Stimulated activated naive CD4-positive, alpha-beta T cell (primary cell): ENCODE results near the gene FSTL3.
"Not testable (repeated sequence)": the region's sequence is repeated elsewhere in the genome, so short reads cannot be mapped to it uniquely, and the experiment has no call there.

Experiments
- DNase-seq, 6 experiments: peaks; one replicate each; lab custom pipeline; 2025; lab: John Stamatoyannopoulos, UW

Gene FSTL3

GRCh38 chr19:682678-683320 is 6.6 kb downstream of the FSTL3 start:
- no peak for DNase-seq

- DNase-seq: no peak
These were observed 9.3 kb downstream of the FSTL3 start for GRCh38 chr19:685454-685931.

- DNase-seq: no peak
These were observed 10.6 kb downstream of the FSTL3 start for GRCh38 chr19:686589-687297.

GRCh38 chr19:687569-688166 is 11.5 kb downstream of the FSTL3 start:
- DNase-seq: no peak

GRCh38 chr19:688214-688613 is 12.0 kb downstream of the FSTL3 start:
- DNase-seq: no peak

- DNase-seq: no peak
These were observed 12.8 kb downstream of the FSTL3 start for GRCh38 chr19:688992-689391.

- no peak for DNase-seq
These were observed 14.0 kb downstream of the FSTL3 start for GRCh38 chr19:690203-690602.

- DNase-seq: no peak
These were observed 18.5 kb downstream of the FSTL3 start for GRCh38 chr19:694481-695351.

GRCh38 chr19:695352-695949 is 19.3 kb downstream of the FSTL3 start, which contains the start of gene PRSS57:
Gene PRSS57 (minus strand): TSS chr19:695452. CDS start chr19:695430, 22 bp downstream.
- DNase-seq: no peak

- not testable (repeated sequence) for DNase-seq
These were observed 22.3 kb downstream of the FSTL3 start for GRCh38 chr19:698529-698928.

GRCh38 chr19:699885-700284 is 23.7 kb downstream of the FSTL3 start:
- not testable (repeated sequence) for DNase-seq

GRCh38 chr19:702847-703246 is 26.7 kb downstream of the FSTL3 start:
- not testable (repeated sequence) for DNase-seq

- DNase-seq: no peak
These were observed 27.1 kb downstream of the FSTL3 start for GRCh38 chr19:703329-703650.

GRCh38 chr19:703651-704446 is 27.7 kb downstream of the FSTL3 start:
- peak; percentile 29 to 83 (median 66) for DNase-seq

GRCh38 chr19:704447-704741 is 28.2 kb downstream of the FSTL3 start:
- no peak for DNase-seq

- DNase-seq: no peak
These were observed 32.3 kb downstream of the FSTL3 start, which contains the start of gene PALM for GRCh38 chr19:708154-709143. Gene PALM (plus strand): TSS chr19:708935. CDS start chr19:709147, 212 bp downstream.

GRCh38 chr19:709196-709964 is 33.2 kb downstream of the FSTL3 start:
- no peak for DNase-seq

- no peak for DNase-seq
These were observed 33.9 kb downstream of the FSTL3 start for GRCh38 chr19:709965-710571.

- no peak for DNase-seq
These were observed 34.6 kb downstream of the FSTL3 start for GRCh38 chr19:710767-711166.
